Stomach (tissue), 4 donors: ENCODE results near the gene KAT2A.
A peak's percentile ranks its signal among the peaks of the same experiment; 100 is the strongest.

Experiments used
- POLR2AphosphoS5 ChIP-seq, 3 donors: sonication (generic); formaldehyde crosslinking; IDR thresholded peaks; one replicate each; pipeline ENCODE4 v1.6.1; 2016; ENCODE audit warnings: antibody characterized with exemption in 3 of 3
- TF ChIP-seq, protein P1 (sequence below), 7 experiments: fragments of 450-650 bp in 4 of 7; fragments of 200-600 bp in 3 of 7; sonication (generic) in 3 of 7; IDR thresholded peaks; one replicate each; pipeline ENCODE4 v1.5.1; 2016 to 2019; ENCODE audit warnings: antibody characterized with exemption in 7 of 7, control low read depth in 2 of 7, mild to moderate bottlenecking in 1 of 7

DNA sequence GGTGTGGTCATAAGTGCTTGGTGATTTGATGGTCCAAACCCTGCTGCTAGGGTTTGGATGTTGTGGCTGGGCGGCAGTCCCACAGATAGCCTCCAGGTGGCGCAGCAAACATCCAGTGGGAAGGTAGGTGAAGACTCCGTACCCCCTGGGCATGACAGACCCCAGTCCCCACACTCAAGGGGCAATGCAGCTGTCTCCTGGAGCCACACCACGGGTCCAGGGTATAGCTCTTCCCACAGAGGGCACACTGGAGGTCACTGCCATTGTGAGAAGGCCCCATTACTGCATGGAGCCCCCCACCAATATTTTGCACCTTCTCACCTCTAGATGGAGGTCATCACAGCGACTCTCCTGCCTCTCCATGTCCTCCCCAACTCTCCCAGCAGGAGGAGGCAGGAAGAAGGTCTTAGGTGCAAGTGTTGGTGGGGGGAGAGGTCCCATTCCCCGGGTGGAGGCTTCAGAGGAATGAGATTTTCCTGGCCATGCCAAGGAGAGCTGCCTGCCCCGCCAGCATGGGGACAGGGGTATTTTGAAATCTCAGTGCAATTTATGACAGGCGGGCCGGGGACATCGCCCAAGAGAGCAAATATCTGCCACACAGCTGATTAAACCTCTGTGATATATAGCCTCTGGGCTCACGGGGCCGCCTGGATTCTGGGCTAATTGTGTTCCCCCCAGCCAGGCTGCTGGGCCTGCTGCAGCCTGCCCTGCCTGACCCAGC is 53.6 kb downstream of the KAT2A start:
- TF ChIP-seq, protein P1, sequence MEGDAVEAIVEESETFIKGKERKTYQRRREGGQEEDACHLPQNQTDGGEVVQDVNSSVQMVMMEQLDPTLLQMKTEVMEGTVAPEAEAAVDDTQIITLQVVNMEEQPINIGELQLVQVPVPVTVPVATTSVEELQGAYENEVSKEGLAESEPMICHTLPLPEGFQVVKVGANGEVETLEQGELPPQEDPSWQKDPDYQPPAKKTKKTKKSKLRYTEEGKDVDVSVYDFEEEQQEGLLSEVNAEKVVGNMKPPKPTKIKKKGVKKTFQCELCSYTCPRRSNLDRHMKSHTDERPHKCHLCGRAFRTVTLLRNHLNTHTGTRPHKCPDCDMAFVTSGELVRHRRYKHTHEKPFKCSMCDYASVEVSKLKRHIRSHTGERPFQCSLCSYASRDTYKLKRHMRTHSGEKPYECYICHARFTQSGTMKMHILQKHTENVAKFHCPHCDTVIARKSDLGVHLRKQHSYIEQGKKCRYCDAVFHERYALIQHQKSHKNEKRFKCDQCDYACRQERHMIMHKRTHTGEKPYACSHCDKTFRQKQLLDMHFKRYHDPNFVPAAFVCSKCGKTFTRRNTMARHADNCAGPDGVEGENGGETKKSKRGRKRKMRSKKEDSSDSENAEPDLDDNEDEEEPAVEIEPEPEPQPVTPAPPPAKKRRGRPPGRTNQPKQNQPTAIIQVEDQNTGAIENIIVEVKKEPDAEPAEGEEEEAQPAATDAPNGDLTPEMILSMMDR (IDR thresholded peaks at IDR 0.05), result peak in 5 of 7 experiments; percentile 82 to 98 (median 95)
- no peak for TF ChIP-seq POLR2AphosphoS5 (IDR thresholded peaks at IDR 0.05)
